ENCODE measurements around the gene ATG16L2.
"Not testable (repeated sequence)": the region's sequence is repeated elsewhere in the genome, so short reads cannot be mapped to it uniquely, and the experiment has no call there.

Gene ATG16L2

GRCh38 chr11:72842653-72843330 is 28.6 kb downstream of the ATG16L2 start:
- Mint-ChIP-seq H3K4me3 (no peak overlapping the region), H3K4me1 (ENCODE audit: low read depth) (peaks cover 6% of the 10 kb centered on the region), H3K36me3 (ENCODE audit: low read depth) (peaks cover 95% of the 10 kb centered on the region), H3K27ac (no peak overlapping the region), H3K27me3 (no peaks in the 10 kb centered on the region), H3K9me3 (no peaks in the 10 kb centered on the region)
- intact Hi-C loops (cut with micrococcal nuclease): no loop called here

GRCh38 chr11:72844356-72844755 is 30.1 kb downstream of the ATG16L2 start:
- Mint-ChIP-seq H3K4me1 (ENCODE audit: low read depth) (peaks cover 1% of the 10 kb centered on the region), H3K27ac (no peak overlapping the region), H3K27me3 (no peaks in the 10 kb centered on the region)

GRCh38 chr11:72848846-72849466 is 34.7 kb downstream of the ATG16L2 start:
- Mint-ChIP-seq H3K36me3 (ENCODE audit: low read depth) (peaks cover 51% of the 10 kb centered on the region), H3K27me3 (no peaks in the 10 kb centered on the region), H3K27ac (no peak overlapping the region), H3K4me3 (no peak overlapping the region), H3K4me1 (ENCODE audit: low read depth) (no peaks in the 10 kb centered on the region), H3K9me3 (no peaks in the 10 kb centered on the region)
- intact Hi-C loops (cut with micrococcal nuclease): loop anchor here (5.0 kb wide), 1 partner anchor 328 kb away; no protein-coding TSS in a partner anchor

More at GRCh38 chr11:72844356-72844755, 30.1 kb downstream of the ATG16L2 start:
- Mint-ChIP-seq H3K9me3 (no peaks in the 10 kb centered on the region), H3K36me3 (ENCODE audit: low read depth) (peaks cover 94% of the 10 kb centered on the region), H3K4me3 (no peak overlapping the region)
- intact Hi-C loops (cut with micrococcal nuclease): no loop called here

- peaks cover 38% of the 10 kb centered on the region for H3K36me3 Mint-ChIP-seq (ENCODE audit: low read depth)
- H3K4me3 Mint-ChIP-seq: no peak overlapping the region
- no peaks in the 10 kb centered on the region for H3K9me3 Mint-ChIP-seq
- no peak overlapping the region for H3K27ac Mint-ChIP-seq
- H3K27me3 Mint-ChIP-seq: no peaks in the 10 kb centered on the region
- no peaks in the 10 kb centered on the region for H3K4me1 Mint-ChIP-seq (ENCODE audit: low read depth)
- intact Hi-C loops (cut with micrococcal nuclease): no loop called here
Measured at GRCh38 chr11:72850832-72851231, 36.6 kb downstream of the ATG16L2 start.

GRCh38 chr11:72851726-72852125 is 37.5 kb downstream of the ATG16L2 start:
- Mint-ChIP-seq H3K4me3 (no peak overlapping the region), H3K27me3 (no peaks in the 10 kb centered on the region), H3K4me1 (ENCODE audit: low read depth) (no peaks in the 10 kb centered on the region), H3K27ac (no peak overlapping the region), H3K36me3 (ENCODE audit: low read depth) (peaks cover 30% of the 10 kb centered on the region), H3K9me3 (no peaks in the 10 kb centered on the region)
- intact Hi-C loops (cut with micrococcal nuclease): no loop called here

- Mint-ChIP-seq H3K4me3 (no peak overlapping the region), H3K27ac (no peak overlapping the region), H3K36me3 (ENCODE audit: low read depth) (peaks cover 38% of the 10 kb centered on the region), H3K27me3 (no peaks in the 10 kb centered on the region), H3K9me3 (no peaks in the 10 kb centered on the region), H3K4me1 (ENCODE audit: low read depth) (peaks cover 6% of the 10 kb centered on the region)
- intact Hi-C loops (cut with micrococcal nuclease): no loop called here
Measured at GRCh38 chr11:72856065-72856464, 41.9 kb downstream of the ATG16L2 start.

GRCh38 chr11:72856551-72857345 is 42.5 kb downstream of the ATG16L2 start:
- Mint-ChIP-seq H3K36me3 (ENCODE audit: low read depth) (peaks cover 38% of the 10 kb centered on the region), H3K4me1 (ENCODE audit: low read depth) (peaks cover 6% of the 10 kb centered on the region), H3K27ac (peak overlapping the region; percentile 48), H3K9me3 (no peaks in the 10 kb centered on the region), H3K4me3 (no peak overlapping the region), H3K27me3 (no peaks in the 10 kb centered on the region)
- intact Hi-C loops (cut with micrococcal nuclease): no loop called here

GRCh38 chr11:72858267-72858666 is 44.1 kb downstream of the ATG16L2 start:
- H3K9me3 Mint-ChIP-seq; H3K4me1 Mint-ChIP-seq (ENCODE audit: low read depth); H3K27me3 Mint-ChIP-seq; H3K4me3 Mint-ChIP-seq; H3K27ac Mint-ChIP-seq; intact Hi-C loops (cut with micrococcal nuclease): not testable (repeated sequence)
- peaks cover 38% of the 10 kb centered on the region for H3K36me3 Mint-ChIP-seq (ENCODE audit: low read depth)

- Mint-ChIP-seq H3K27me3 (no peaks in the 10 kb centered on the region), H3K4me3 (no peak overlapping the region), H3K9me3 (no peaks in the 10 kb centered on the region), H3K36me3 (ENCODE audit: low read depth) (peaks cover 42% of the 10 kb centered on the region), H3K4me1 (ENCODE audit: low read depth) (peaks cover 10% of the 10 kb centered on the region), H3K27ac (no peak overlapping the region)
- intact Hi-C loops (cut with micrococcal nuclease): no loop called here
Measured at GRCh38 chr11:72859126-72859525, 44.9 kb downstream of the ATG16L2 start.

- Mint-ChIP-seq H3K27ac (no peak overlapping the region), H3K27me3 (no peaks in the 10 kb centered on the region), H3K36me3 (ENCODE audit: low read depth) (peaks cover 43% of the 10 kb centered on the region), H3K9me3 (no peaks in the 10 kb centered on the region), H3K4me1 (ENCODE audit: low read depth) (peaks cover 12% of the 10 kb centered on the region), H3K4me3 (no peak overlapping the region)
- intact Hi-C loops (cut with micrococcal nuclease): no loop called here
Measured at GRCh38 chr11:72860010-72860409, 45.8 kb downstream of the ATG16L2 start.

GRCh38 chr11:72860592-72860991 is 46.4 kb downstream of the ATG16L2 start:
- intact Hi-C loops (cut with micrococcal nuclease): no loop called here
- Mint-ChIP-seq H3K4me3 (no peak overlapping the region), H3K9me3 (no peaks in the 10 kb centered on the region), H3K27ac (no peak overlapping the region), H3K27me3 (no peaks in the 10 kb centered on the region), H3K36me3 (ENCODE audit: low read depth) (peaks cover 43% of the 10 kb centered on the region), H3K4me1 (ENCODE audit: low read depth) (peaks cover 12% of the 10 kb centered on the region)

GRCh38 chr11:72863091-72863490 is 48.9 kb downstream of the ATG16L2 start:
- Mint-ChIP-seq H3K4me1 (ENCODE audit: low read depth) (peaks cover 6% of the 10 kb centered on the region), H3K36me3 (ENCODE audit: low read depth) (peaks cover 55% of the 10 kb centered on the region), H3K27ac (no peak overlapping the region), H3K9me3 (no peaks in the 10 kb centered on the region), H3K27me3 (no peaks in the 10 kb centered on the region), H3K4me3 (no peak overlapping the region)
- intact Hi-C loops (cut with micrococcal nuclease): no loop called here

GRCh38 chr11:72863916-72864315 is 49.7 kb downstream of the ATG16L2 start:
- Mint-ChIP-seq H3K27me3 (no peaks in the 10 kb centered on the region), H3K27ac (no peak overlapping the region), H3K4me3 (no peak overlapping the region), H3K9me3 (no peaks in the 10 kb centered on the region), H3K36me3 (ENCODE audit: low read depth) (peaks cover 52% of the 10 kb centered on the region), H3K4me1 (ENCODE audit: low read depth) (peaks cover 6% of the 10 kb centered on the region)
- intact Hi-C loops (cut with micrococcal nuclease): no loop called here
